Naive B cell (primary cell): ENCODE measurements around the gene REC8. TPM values are rescaled to one million over a fixed set of nuclear protein-coding genes. Genes with fewer than 3 reads are reported as not detected.

Source experiments
- ATAC-seq, 2 donors: fragments of 150-1000 bp; cut with Tn5 transposase; 2 replicates each; pipeline ENCODE4 v1.10.0; 2021; ENCODE audit warnings: low read depth in 2 of 2, mild to moderate bottlenecking in 2 of 2, moderate library complexity in 2 of 2
- DNase-seq: peaks from one replicate; pipeline ENCODE4 v3.0.0; 2022
- H3K27ac Mint-ChIP-seq, 6 donors: one replicate each; pipeline ENCODE4 v1.8.0; 2020 to 2022; ENCODE audit warnings: mild to moderate bottlenecking in 6 of 6, mixed read lengths in 6 of 6, moderate library complexity in 5 of 6, inconsistent platforms in 2 of 6
- H3K27me3 Mint-ChIP-seq, 3 donors: one replicate each; pipeline ENCODE4 v1.8.0; 2021 to 2022; ENCODE audit warnings: mixed read lengths in 3 of 3, mild to moderate bottlenecking in 1 of 3
- H3K36me3 Mint-ChIP-seq, 2 donors: one replicate each; pipeline ENCODE4 v1.8.0; 2020 to 2022; ENCODE audit warnings: mixed read lengths in 2 of 2, inconsistent platforms in 1 of 2, mild to moderate bottlenecking in 1 of 2
- H3K4me1 Mint-ChIP-seq, 3 donors: one replicate each; pipeline ENCODE4 v1.8.0; 2020 to 2022; ENCODE audit warnings: mixed read lengths in 3 of 3, inconsistent platforms in 1 of 3, mild to moderate bottlenecking in 1 of 3, moderate library complexity in 1 of 3
- H3K4me3 Mint-ChIP-seq, 8 donors: one replicate each; pipeline ENCODE4 v1.8.0; 2020 to 2022; ENCODE audit warnings: mild to moderate bottlenecking in 8 of 8, mixed read lengths in 8 of 8, moderate library complexity in 8 of 8, inconsistent platforms in 2 of 8
- H3K9me3 Mint-ChIP-seq, 7 donors: one replicate each; pipeline ENCODE4 v1.8.0; 2020 to 2022; ENCODE audit warnings: mixed read lengths in 7 of 7, mild to moderate bottlenecking in 5 of 7, inconsistent platforms in 2 of 7, moderate library complexity in 1 of 7
- polyA plus RNA-seq, 6 donors: library from polyadenylated mRNA; unstranded; fragments of 300-500 nt; fragmentation: Illumina TruSeq; gene quantifications; one replicate each; pipeline ENCODE4 v1.2.3, GENCODE V29; 2021; ENCODE audit warnings: low read depth in 6 of 6

REC8 gene
- polyA plus RNA-seq, 6 donors from 2014 or later: 3.6 to 9.6 (median 6.9) TPM

DNA sequence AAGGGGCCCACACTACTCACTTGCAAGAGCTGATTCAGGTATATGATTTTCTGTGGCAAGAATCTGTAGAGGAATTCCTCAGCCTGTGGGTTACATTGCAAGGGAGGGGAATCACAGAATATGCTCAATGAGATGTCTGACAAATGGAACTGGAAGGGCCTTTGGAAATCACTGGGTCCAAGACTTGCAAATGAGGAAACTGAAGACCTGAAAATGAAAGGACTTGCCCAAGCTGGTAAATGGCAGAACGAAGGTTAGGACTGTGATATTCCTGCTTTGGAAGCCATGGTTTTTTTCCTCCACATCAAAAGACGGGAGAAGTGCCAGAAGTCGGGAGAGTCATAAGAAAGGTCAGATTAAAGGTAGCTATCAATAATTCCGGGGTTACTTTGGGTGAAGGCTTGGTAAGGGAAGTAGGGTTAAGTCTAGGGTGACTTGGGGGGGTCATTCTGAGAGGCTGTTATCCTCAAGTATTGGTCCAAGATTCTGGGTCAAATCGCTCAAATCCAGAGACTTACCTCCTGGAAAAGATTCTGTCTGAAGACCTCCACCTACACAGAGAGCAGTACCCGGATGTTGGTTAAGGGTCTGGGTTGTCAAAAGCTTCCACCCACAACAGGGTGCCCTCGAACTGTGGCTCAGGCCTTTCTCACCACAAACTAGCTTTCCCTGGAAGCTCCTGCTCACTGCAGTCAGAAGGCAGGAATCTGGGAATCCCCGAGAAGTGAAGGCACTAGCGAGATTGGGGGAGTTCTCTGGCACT lies 26.0 kb upstream of the REC8 start:
- DNase-seq (no peak), ATAC-seq (no peak)
- H3K36me3 Mint-ChIP-seq: peaks cover 7 to 14% of the 10 kb centered on the region in 2 donors
- peaks cover 48 to 63% (median 56%) of the 10 kb centered on the region in 3 donors for H3K4me1 Mint-ChIP-seq
- peak overlapping the region; percentile 89 to 100 (median 99) for H3K4me3 Mint-ChIP-seq
- no peaks in the 10 kb centered on the region for H3K9me3 Mint-ChIP-seq
- H3K27me3 Mint-ChIP-seq: no peaks in the 10 kb centered on the region
- H3K27ac Mint-ChIP-seq: peak overlapping the region; percentile 86 to 99 (median 96)

DNA sequence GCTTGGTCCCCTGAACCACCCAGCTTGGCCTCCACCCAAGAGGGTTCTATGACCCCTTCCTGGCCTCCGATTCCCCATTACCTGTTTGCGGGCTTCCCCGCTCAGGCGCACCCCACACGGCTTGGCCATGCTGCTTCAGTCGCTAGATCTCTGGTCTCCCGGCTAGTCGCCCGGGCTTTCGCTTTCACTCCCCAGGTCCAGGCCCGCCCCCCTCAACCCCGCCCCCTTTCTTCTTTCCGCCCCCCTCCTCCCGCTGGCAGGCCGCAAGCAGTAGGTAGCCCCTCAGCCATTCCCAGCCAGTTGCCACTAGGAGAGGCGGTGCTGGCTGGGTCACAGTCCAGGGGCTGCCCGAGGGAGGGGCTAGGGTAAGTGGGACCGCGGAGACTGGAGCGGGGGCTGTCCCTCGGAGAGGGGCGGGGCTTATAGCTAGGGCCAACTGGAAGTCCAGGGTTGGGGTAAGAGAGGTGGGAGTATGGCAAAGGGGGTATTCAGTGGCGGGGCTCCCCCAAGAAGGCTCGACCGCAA lies 25.4 kb upstream of the REC8 start, which contains the start of gene PSME2:
PSME2 (minus strand) TSS at position 158 of the 525 bp plus-strand sequence; CDS start at position 129, 29 bp downstream.
- Mint-ChIP-seq H3K4me3 (peak within 1 kb of the TSS; percentile 89 to 100 (median 99)), H3K9me3 (no peaks in the 10 kb centered on the region), H3K27ac (peak within 1 kb of the TSS; percentile 86 to 99 (median 96)), H3K27me3 (no peaks in the 10 kb centered on the region), H3K36me3 (peaks cover 7 to 15% of the 10 kb centered on the region in 2 donors), H3K4me1 (peaks cover 46 to 65% (median 57%) of the 10 kb centered on the region in 3 donors)
- ATAC-seq: peak; percentile 60
- DNase-seq: peak; percentile 91

DNA sequence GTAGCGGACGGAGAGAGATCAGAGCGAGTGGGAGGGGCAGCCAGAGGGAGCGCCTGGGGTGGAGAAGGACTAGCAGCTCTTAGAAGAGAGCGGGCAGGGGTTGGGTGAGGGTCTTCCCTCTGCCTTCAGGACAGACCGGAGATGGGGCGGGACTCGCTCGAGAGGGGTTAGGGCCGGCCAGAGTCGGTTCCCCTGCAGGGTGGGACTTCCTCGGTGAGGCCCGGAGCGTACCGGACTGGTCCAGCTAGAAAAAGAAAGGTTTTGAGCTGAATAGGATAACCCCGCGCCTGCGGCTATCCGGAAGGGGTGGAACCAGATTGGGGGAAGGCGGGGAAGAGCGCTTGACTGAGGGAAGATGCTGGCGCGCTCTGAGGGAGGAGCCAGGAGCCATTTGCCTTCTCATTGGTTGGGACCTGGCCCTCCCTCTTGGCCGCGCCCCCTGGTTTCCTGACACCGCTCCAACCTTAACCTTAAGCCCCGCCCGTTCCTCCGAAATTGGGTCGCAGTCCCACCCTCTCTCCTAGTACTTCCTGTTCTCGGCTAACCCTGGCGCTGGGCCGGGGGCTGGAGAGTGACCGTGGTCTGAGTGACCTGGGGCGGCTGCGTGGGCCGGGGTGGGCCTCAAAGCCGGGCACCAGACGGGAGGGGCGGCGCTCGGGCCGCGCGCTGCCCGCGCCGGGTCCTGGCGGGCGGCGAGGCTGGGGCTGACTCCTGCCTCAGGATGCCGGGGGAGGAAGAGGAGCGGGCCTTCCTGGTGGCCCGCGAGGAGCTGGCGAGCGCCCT lies 24.7 kb upstream of the REC8 start, which contains the start of gene RNF31:
RNF31 (plus strand) TSS at position 521 of the 783 bp plus-strand sequence; CDS start at position 722, 201 bp downstream.
- no peaks in the 10 kb centered on the region for H3K9me3 Mint-ChIP-seq
- peaks cover 7 to 15% of the 10 kb centered on the region in 2 donors for H3K36me3 Mint-ChIP-seq
- peak; percentile 81 to 84 for ATAC-seq
- peaks cover 46 to 58% (median 53%) of the 10 kb centered on the region in 3 donors for H3K4me1 Mint-ChIP-seq
- H3K27ac Mint-ChIP-seq: peak within 1 kb of the TSS; percentile 86 to 99 (median 96)
- H3K27me3 Mint-ChIP-seq: no peaks in the 10 kb centered on the region
- H3K4me3 Mint-ChIP-seq: peak within 1 kb of the TSS; percentile 89 to 100 (median 99)
- peak; percentile 97 for DNase-seq

DNA sequence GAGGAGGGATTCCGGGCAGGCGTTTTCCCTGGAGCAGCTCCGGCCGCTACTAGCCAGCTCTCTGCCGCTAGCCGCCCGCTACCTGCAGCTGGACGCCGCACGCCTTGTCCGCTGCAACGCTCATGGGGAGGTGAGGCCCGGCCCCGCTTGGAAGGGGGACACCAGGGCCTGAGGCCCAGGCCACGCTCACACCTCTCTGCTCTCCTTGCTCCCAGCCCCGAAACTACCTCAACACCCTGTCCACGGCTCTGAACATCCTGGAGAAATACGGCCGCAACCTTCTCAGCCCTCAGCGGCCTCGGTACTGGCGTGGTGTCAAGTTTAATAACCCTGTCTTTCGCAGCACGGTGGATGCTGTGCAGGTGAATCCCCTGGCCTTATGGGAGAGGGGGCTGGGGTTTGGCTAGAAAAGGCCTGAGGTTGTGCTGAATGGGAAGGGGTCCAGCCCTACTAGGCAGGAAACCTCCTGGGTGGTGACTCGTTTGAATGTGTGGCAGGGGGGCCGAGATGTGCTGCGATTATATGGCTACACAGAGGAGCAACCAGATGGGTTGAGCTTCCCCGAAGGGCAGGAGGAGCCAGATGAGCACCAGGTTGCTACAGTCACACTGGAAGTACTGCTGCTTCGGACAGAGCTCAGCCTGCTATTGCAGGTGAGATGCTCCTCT lies 24.0 kb upstream of the REC8 start:
- ATAC-seq (no peak), DNase-seq (no peak)
- no peaks in the 10 kb centered on the region for H3K9me3 Mint-ChIP-seq
- H3K36me3 Mint-ChIP-seq: peaks cover 7 to 15% of the 10 kb centered on the region in 2 donors
- H3K27ac Mint-ChIP-seq: peak overlapping the region in 5 of 6 donors; percentile 37 to 86 (median 72)
- H3K27me3 Mint-ChIP-seq: no peaks in the 10 kb centered on the region
- peak overlapping the region; percentile 88 to 100 (median 96) for H3K4me3 Mint-ChIP-seq
- peaks cover 43 to 53% (median 52%) of the 10 kb centered on the region in 3 donors for H3K4me1 Mint-ChIP-seq

DNA sequence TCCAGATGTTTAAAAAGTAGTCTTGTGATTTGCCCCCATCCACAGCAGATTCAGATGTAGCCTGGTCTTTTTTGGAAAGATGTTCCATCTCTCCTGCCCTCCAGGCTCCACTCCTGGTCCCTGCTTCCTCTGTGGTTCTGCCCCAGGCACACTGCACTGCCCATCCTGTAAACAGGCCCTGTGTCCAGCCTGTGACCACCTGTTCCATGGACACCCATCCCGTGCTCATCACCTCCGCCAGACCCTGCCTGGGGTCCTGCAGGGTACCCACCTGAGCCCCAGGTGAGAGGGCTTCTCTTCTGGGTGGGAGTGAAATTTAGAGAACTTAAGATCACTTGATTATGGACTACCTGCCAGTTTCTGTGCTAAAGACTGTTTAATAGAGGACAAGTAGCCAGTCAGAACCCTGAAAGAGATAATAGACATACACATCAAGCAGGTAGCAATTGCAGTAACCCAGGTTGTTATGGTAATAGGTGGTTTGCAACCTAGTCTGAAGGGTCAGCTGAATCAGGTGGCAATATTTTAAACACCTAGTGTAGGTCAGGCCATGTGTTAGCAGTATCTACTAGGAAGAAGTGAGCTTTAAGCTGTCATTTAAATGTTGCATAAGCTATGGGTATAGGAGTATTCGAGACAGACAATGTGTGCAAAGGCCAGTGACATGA lies 22.4 kb upstream of the REC8 start:
- Mint-ChIP-seq H3K4me1 (peaks cover 34 to 48% (median 42%) of the 10 kb centered on the region in 3 donors), H3K27ac (no peak overlapping the region), H3K27me3 (no peaks in the 10 kb centered on the region), H3K4me3 (peak overlapping the region; percentile 35 to 99 (median 59)), H3K9me3 (no peaks in the 10 kb centered on the region), H3K36me3 (peaks cover 3 to 8% of the 10 kb centered on the region in 2 donors)
- ATAC-seq (no peak), DNase-seq (no peak)

DNA sequence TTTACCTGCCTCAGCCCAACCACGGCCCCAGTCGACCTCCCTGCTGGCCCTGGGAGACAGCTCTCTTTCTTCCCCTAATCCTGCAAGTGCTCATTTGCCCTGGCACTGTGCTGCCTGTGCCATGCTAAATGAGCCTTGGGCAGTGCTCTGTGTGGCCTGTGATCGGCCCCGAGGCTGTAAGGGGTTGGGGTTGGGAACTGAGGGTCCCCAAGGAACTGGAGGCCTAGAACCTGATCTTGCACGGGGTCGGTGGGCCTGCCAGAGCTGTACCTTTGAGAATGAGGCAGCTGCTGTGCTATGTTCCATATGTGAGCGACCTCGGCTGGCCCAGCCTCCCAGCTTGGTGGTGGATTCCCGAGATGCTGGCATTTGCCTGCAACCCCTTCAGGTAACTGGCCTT lies 21.8 kb upstream of the REC8 start:
- ATAC-seq: no peak
- no peaks in the 10 kb centered on the region for H3K9me3 Mint-ChIP-seq
- no peak overlapping the region for H3K27ac Mint-ChIP-seq
- no peaks in the 10 kb centered on the region for H3K27me3 Mint-ChIP-seq
- no peak for DNase-seq
- H3K36me3 Mint-ChIP-seq: peaks cover 0 to 7% of the 10 kb centered on the region in 2 donors
- H3K4me3 Mint-ChIP-seq: peak overlapping the region in 1 of 8 donors; percentile 99
- H3K4me1 Mint-ChIP-seq: peaks cover 34 to 45% (median 38%) of the 10 kb centered on the region in 3 donors

DNA sequence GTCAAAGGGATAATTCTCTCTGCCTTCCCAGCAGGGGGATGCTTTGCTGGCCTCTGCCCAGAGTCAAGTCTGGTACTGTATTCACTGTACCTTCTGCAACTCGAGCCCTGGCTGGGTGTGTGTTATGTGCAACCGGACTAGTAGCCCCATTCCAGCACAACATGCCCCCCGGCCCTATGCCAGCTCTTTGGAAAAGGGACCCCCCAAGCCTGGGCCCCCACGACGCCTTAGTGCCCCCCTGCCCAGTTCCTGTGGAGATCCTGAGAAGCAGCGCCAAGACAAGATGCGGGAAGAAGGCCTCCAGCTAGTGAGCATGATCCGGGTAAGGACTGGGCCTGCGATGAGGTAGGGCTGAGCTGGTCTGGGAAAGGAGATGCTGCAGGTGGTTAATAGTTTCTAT lies 21.3 kb upstream of the REC8 start:
- Mint-ChIP-seq H3K4me1 (peaks cover 31 to 44% (median 33%) of the 10 kb centered on the region in 3 donors), H3K4me3 (peak overlapping the region in 2 of 8 donors; percentile 15 to 34), H3K36me3 (peaks cover 1 to 10% of the 10 kb centered on the region in 2 donors), H3K27ac (no peak overlapping the region), H3K27me3 (no peaks in the 10 kb centered on the region), H3K9me3 (no peaks in the 10 kb centered on the region)
- DNase-seq (no peak), ATAC-seq (no peak)

DNA sequence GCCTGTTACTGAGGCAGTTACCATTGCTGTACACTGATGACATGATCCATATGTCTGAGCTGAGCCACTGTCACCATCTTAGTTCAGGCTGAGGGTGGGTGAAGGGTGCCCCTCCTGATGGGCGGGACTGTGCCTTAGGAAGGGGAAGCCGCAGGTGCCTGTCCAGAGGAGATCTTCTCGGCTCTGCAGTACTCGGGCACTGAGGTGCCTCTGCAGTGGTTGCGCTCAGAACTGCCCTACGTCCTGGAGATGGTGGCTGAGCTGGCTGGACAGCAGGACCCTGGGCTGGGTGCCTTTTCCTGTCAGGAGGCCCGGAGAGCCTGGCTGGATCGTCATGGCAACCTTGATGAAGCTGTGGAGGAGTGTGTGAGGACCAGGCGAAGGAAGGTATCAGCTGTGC lies 20.9 kb upstream of the REC8 start:
- Mint-ChIP-seq H3K36me3 (peaks cover 6 to 15% of the 10 kb centered on the region in 2 donors), H3K9me3 (no peaks in the 10 kb centered on the region), H3K27me3 (no peaks in the 10 kb centered on the region), H3K4me3 (peak overlapping the region in 1 of 8 donors; percentile 15), H3K4me1 (peaks cover 29 to 42% (median 31%) of the 10 kb centered on the region in 3 donors), H3K27ac (no peak overlapping the region)
- DNase-seq (no peak), ATAC-seq (no peak)

DNA sequence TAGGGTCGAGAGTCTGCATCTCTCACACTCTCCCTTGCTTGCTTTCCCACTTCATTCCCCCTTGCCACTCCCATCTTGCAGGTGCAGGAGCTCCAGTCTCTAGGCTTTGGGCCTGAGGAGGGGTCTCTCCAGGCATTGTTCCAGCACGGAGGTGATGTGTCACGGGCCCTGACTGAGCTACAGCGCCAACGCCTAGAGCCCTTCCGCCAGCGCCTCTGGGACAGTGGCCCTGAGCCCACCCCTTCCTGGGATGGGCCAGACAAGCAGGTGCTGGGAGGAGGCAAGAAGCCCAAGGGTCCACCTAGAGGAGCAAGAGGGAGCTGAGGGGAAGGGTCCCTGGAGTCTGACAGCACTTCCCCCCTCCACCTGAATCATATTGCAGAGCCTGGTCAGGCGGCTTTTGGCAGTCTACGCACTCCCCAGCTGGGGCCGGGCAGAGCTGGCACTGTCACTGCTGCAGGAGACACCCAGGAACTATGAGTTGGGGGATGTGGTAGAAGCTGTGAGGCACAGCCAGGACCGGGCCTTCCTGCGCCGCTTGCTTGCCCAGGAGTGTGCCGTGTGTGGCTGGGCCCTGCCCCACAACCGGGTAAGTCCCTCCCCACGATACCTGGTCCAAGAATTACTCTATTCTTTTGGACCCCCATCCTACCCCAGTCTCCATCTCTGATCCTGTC lies 20.3 kb upstream of the REC8 start:
- ATAC-seq (no peak), DNase-seq (no peak)
- Mint-ChIP-seq H3K36me3 (peaks cover 6 to 17% of the 10 kb centered on the region in 2 donors), H3K27me3 (no peaks in the 10 kb centered on the region), H3K4me1 (peaks cover 24 to 37% (median 26%) of the 10 kb centered on the region in 3 donors), H3K27ac (no peak overlapping the region), H3K9me3 (no peaks in the 10 kb centered on the region), H3K4me3 (peak overlapping the region in 1 of 8 donors; percentile 43)

DNA sequence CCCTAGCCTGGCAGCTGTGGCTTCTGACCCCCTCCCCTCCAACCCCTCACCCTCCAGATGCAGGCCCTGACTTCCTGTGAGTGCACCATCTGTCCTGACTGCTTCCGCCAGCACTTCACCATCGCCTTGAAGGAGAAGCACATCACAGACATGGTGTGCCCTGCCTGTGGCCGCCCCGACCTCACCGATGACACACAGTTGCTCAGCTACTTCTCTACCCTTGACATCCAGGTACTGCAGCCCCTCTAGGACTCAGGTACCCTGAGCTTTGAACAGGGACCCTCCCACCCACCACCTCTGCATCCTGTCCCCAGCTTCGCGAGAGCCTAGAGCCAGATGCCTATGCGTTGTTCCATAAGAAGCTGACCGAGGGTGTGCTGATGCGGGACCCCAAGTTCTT lies 16.8 kb upstream of the REC8 start:
- H3K4me3 Mint-ChIP-seq: no peak overlapping the region
- H3K27me3 Mint-ChIP-seq: no peaks in the 10 kb centered on the region
- no peaks in the 10 kb centered on the region for H3K9me3 Mint-ChIP-seq
- DNase-seq (no peak), ATAC-seq (no peak)
- H3K4me1 Mint-ChIP-seq: peaks cover 9 to 17% (median 16%) of the 10 kb centered on the region in 3 donors
- no peak overlapping the region for H3K27ac Mint-ChIP-seq
- H3K36me3 Mint-ChIP-seq: peaks cover 6 to 24% of the 10 kb centered on the region in 2 donors

DNA sequence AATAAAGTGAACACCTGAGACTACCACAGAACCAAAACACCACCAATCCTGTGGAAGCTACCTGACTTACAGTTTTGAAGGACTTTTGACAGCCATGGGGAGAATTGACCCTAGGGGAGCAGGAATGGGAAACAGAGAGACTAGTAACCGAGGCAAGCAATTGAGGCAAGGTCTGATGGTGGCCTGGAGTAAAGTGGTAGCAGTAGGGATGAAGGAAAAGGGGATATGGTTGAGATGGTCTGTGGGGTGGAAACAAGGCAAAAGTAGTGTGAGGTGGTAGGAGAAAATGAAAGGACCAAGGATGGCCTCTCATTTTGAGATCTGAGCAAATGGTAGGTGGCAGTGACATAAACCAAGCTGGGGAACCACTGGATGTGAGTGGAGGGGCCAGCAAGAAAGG lies 15.0 kb upstream of the REC8 start:
- H3K4me3 Mint-ChIP-seq: peak overlapping the region in 1 of 8 donors; percentile 57
- no peaks in the 10 kb centered on the region for H3K27me3 Mint-ChIP-seq
- H3K9me3 Mint-ChIP-seq: no peaks in the 10 kb centered on the region
- peaks cover 6 to 18% of the 10 kb centered on the region in 2 donors for H3K36me3 Mint-ChIP-seq
- peak overlapping the region in 4 of 6 donors; percentile 8 to 47 (median 19) for H3K27ac Mint-ChIP-seq
- H3K4me1 Mint-ChIP-seq: peaks cover 16 to 24% (median 20%) of the 10 kb centered on the region in 3 donors
- no peak for ATAC-seq
- no peak for DNase-seq

DNA sequence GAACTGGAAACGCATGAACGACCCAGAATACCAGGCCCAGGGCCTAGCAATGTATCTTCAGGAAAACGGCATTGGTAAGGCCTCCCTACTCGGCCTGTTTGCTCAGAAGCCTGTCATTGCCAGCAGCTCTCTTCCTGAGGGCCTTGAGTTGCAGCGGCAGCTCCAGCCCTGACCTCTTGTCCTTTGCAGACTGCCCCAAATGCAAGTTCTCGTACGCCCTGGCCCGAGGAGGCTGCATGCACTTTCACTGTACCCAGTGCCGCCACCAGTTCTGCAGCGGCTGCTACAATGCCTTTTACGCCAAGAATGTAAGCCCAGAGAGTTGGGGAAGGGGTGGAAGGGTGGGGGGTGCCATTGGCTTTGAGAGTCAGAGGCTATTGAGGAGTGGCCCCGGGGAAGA lies 14.5 kb upstream of the REC8 start:
- Mint-ChIP-seq H3K4me3 (no peak overlapping the region), H3K9me3 (no peaks in the 10 kb centered on the region), H3K27me3 (no peaks in the 10 kb centered on the region), H3K36me3 (peaks cover 6 to 18% of the 10 kb centered on the region in 2 donors), H3K27ac (peak overlapping the region in 1 of 6 donors; percentile 47), H3K4me1 (peaks cover 21 to 28% (median 25%) of the 10 kb centered on the region in 3 donors)
- ATAC-seq (no peak), DNase-seq (no peak)
